ENCODE data around the gene CTU1. TPM values are rescaled to one million over a fixed set of nuclear protein-coding genes. Genes with fewer than 3 reads are reported as not detected.

The CTU1 gene
- total RNA-seq, 1 experiment from 2014 or later = 8.6 TPM

GRCh38 chr19:51097796-51098195, 10.4 kb downstream of the CTU1 start (continued):
- no peak for TF ChIP-seq PRDM15 (CRISPR knock-in tag; IDR thresholded peaks at IDR 0.05)
- no peak for TF ChIP-seq CREB1 (CRISPR knock-in tag; IDR thresholded peaks at IDR 0.05)
- no peak for TF ChIP-seq HMGA2 (CRISPR knock-in tag; IDR thresholded peaks at IDR 0.05)
- TF ChIP-seq PRRX2 (CRISPR knock-in tag; IDR thresholded peaks at IDR 0.05) = no peak
- TF ChIP-seq ATF6 (CRISPR knock-in tag; IDR thresholded peaks at IDR 0.05) = no peak
- TF ChIP-seq IRF2 (CRISPR knock-in tag; IDR thresholded peaks at IDR 0.05; ENCODE audit: borderline replicate concordance, low read depth) = no peak
- no peak for TF ChIP-seq CBFB (CRISPR knock-in tag; IDR thresholded peaks at IDR 0.05; ENCODE audit: low read depth)
- TF ChIP-seq ATF1 (CRISPR knock-in tag; IDR thresholded peaks at IDR 0.05) = no peak
- no peak for TF ChIP-seq ZNF671 (CRISPR knock-in tag; IDR thresholded peaks at IDR 0.05)
- TF ChIP-seq NR2C2 (CRISPR knock-in tag; IDR thresholded peaks at IDR 0.05) = no peak

- Mint-ChIP-seq H3K4me3 (no peak overlapping the region), H3K4me1 (peaks cover 15% of the 10 kb centered on the region), H3K27ac (no peak overlapping the region), H3K9me3 (no peaks in the 10 kb centered on the region), H3K27me3 (ENCODE audit: low read depth) (no peaks in the 10 kb centered on the region), H3K36me3 (0 out of 2 replicates have a peak, but pooled peaks cover under 1% of the 10 kb centered on the region)
- peak; percentile 83 for DNase-seq (ENCODE audit: low spot score)
- ATAC-seq = peak; percentile 62
- CTCF ChIA-PET = interaction anchor here (0.9 to 8.2 kb wide), 18 partner anchors 10 to 392 kb away, joined by 3 to 347 read pairs (median 4); partner anchors contain the start of genes KLK10 and KLK8
- TF ChIP-seq CBFB (CRISPR knock-in tag; IDR thresholded peaks at IDR 0.05; ENCODE audit: low read depth) (no peak), CTCF (IDR thresholded peaks at IDR 0.05) (peak; percentile 80), USF1 (CRISPR knock-in tag; IDR thresholded peaks at IDR 0.05) (no peak)
- POLR2A ChIA-PET = interaction anchor here (1.1 kb wide), 1 partner anchor 80 kb away, joined by 3 read pairs; no protein-coding TSS in a partner anchor
Observed at GRCh38 chr19:51097166-51097738, 11.0 kb downstream of the CTU1 start.

GRCh38 chr19:51096473-51097165, 11.6 kb downstream of the CTU1 start:
- H3K27me3 Mint-ChIP-seq (ENCODE audit: low read depth) = no peaks in the 10 kb centered on the region
- peaks cover 17% of the 10 kb centered on the region for H3K4me1 Mint-ChIP-seq
- H3K36me3 Mint-ChIP-seq = no peaks in the 10 kb centered on the region
- ChIA-PET POLR2A (interaction anchor here (1.1 kb wide), 2 partner anchors 76 to 80 kb away, joined by 3 to 4 read pairs; no protein-coding TSS in a partner anchor), CTCF (interaction anchor here (0.6 to 8.2 kb wide), 23 partner anchors 10 to 393 kb away, joined by 3 to 347 read pairs (median 4); partner anchors contain the start of genes KLK10, KLK5 and KLK8)
- ATAC-seq (no peak; the same call in 1 of the 2 replicates), DNase-seq (ENCODE audit: low spot score) (no peak)
- H3K4me3 Mint-ChIP-seq = no peak overlapping the region
- no peak overlapping the region for H3K27ac Mint-ChIP-seq
- H3K9me3 Mint-ChIP-seq = no peaks in the 10 kb centered on the region
- TF ChIP-seq NR2C2 (CRISPR knock-in tag; IDR thresholded peaks at IDR 0.05) = no peak
- no peak for TF ChIP-seq ZNF121 (CRISPR knock-in tag; IDR thresholded peaks at IDR 0.05)
- no peak for TF ChIP-seq ZMAT4 (CRISPR knock-in tag; IDR thresholded peaks at IDR 0.05)
- no peak for TF ChIP-seq NFE2L1 (CRISPR knock-in tag; IDR thresholded peaks at IDR 0.05)
- TF ChIP-seq NFYB (CRISPR knock-in tag; conservative IDR thresholded peaks at IDR 0.05; ENCODE audit: low read depth) = no peak
- no peak for TF ChIP-seq ATF6 (CRISPR knock-in tag; IDR thresholded peaks at IDR 0.05)
- TF ChIP-seq MYBL2 (CRISPR knock-in tag; IDR thresholded peaks at IDR 0.05) = no peak
- TF ChIP-seq HMGA2 (CRISPR knock-in tag; IDR thresholded peaks at IDR 0.05) = no peak
- TF ChIP-seq ATF3 (CRISPR knock-in tag; conservative IDR thresholded peaks at IDR 0.05) = no peak
- no peak for TF ChIP-seq IRF1 (CRISPR knock-in tag; IDR thresholded peaks at IDR 0.05)

Data from WTC11 (cell line).